GM18502 (cell line): Measurements from ENCODE around the gene JARID2.

Experiments
- ATAC-seq: cut with Tn5 transposase; IDR thresholded peaks from one replicate; pipeline ENCODE4 v1.9.1; 2021; ENCODE audit warnings: mild to moderate bottlenecking; ENCODE audit not compliant: unreplicated experiment, poor library complexity

JARID2 gene

DNA sequence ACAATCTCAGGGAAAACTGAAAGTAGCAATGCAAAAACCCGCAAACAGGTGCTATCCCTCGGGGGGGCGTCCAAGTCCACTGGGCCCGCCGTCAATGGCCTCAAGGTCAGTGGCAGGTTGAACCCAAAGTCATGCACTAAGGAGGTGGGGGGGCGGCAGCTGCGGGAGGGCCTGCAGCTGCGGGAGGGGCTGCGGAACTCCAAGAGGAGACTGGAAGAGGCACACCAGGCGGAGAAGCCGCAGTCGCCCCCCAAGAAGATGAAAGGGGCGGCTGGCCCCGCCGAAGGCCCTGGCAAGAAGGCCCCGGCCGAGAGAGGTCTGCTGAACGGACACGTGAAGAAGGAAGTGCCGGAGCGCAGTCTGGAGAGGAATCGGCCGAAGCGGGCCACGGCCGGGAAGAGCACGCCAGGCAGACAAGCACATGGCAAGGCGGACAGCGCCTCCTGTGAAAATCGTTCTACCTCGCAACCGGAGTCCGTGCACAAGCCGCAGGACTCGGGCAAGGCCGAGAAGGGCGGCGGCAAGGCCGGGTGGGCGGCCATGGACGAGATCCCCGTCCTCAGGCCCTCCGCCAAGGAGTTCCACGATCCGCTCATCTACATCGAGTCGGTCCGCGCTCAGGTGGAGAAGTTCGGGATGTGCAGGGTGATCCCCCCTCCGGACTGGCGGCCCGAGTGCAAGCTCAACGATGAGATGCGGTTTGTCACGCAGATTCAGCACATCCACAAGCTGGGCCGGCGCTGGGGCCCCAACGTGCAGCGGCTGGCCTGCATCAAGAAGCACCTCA is 250.7 kb downstream of the JARID2 start:
- ATAC-seq = no peak

DNA sequence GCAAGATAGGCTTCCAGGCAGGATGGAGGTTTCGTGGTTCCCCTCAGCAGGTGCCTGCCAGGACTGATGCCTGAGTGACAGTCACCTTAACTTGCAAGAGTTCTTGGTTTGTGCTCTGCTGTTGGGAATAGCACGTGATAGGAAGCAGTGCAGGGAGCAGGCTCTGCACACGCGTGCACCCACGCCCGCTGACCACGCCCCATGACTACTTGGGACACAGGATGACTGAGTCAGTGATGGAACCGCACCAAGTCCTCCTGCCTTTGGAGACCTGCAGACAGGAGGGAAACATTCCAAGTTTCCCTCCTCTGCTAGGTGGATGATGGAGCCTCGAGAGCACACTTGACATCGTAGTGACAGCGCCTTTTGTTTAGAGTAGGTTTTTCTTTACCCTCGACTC is 252.8 kb downstream of the JARID2 start:
- ATAC-seq = no peak

DNA sequence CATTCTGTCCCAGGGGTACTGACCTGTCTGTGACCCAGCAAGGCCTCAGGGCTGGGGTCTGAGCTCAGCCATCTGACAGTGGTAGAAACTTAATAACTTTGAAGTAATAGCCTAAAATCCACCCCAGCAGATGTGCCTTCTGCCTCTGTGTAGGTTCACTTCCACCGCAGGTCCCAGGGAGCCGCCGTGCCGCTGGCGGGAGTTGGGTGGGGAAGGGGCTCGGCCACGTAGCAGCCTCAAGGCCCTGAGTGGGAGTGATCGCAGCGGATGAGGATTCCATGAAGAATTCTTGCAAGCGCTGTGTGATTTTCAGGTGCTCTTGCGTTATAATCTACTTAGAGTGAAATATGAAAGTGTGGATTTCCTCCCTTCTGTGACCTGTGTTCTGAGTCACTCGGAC is 253.3 kb downstream of the JARID2 start:
- no peak for ATAC-seq

DNA sequence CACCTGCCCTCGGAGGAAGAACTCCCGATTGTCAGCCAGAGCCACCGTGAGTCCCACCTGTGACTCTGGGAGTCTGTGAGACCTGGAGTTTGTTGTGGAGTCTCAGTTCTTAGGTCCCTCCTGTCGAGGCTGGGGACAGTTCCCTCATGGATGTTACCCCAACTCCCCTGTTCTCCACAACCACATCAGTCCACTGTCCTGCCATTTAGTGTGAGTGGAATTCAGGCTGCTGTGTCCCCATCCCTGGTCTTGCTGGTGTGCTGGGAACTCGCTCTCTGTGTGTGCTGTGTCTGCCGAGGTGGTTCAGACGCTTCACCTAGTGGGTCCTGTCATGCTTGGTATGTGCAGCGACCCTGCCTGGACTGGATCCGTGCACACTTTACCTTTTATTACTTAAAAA is 253.7 kb downstream of the JARID2 start:
- no peak for ATAC-seq

DNA sequence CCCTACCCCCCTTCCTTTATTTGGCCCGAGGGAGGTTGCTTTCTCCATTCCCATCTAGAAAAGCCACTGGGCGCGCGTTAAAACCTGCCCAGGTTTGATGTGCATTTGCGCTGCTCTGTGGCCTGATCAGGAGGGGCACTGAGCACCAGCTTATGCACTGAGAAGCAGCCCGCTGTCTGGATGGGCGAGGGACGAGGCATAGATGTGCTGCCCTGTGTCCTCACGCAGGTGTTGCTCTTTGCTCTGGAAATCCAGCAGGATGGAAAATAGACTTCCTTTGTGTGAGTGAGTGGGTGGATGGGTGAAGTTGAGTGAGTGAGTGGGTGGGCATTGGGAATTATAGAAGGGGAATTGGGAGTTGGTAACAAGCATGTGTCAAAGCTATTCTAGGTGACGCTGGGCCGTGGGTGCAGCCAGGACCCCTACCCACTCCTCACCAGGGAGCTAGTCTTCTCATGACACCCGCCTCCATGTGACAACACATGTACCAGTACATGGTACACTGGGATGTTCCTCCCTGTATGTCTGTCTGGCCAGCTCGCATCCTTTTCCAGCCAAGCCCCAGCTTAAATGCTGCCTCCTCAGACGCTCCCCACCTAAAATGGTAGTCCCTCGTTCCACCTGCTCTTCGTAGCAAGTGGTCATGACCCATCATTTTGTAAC is 254.3 kb downstream of the JARID2 start:
- ATAC-seq = no peak

DNA sequence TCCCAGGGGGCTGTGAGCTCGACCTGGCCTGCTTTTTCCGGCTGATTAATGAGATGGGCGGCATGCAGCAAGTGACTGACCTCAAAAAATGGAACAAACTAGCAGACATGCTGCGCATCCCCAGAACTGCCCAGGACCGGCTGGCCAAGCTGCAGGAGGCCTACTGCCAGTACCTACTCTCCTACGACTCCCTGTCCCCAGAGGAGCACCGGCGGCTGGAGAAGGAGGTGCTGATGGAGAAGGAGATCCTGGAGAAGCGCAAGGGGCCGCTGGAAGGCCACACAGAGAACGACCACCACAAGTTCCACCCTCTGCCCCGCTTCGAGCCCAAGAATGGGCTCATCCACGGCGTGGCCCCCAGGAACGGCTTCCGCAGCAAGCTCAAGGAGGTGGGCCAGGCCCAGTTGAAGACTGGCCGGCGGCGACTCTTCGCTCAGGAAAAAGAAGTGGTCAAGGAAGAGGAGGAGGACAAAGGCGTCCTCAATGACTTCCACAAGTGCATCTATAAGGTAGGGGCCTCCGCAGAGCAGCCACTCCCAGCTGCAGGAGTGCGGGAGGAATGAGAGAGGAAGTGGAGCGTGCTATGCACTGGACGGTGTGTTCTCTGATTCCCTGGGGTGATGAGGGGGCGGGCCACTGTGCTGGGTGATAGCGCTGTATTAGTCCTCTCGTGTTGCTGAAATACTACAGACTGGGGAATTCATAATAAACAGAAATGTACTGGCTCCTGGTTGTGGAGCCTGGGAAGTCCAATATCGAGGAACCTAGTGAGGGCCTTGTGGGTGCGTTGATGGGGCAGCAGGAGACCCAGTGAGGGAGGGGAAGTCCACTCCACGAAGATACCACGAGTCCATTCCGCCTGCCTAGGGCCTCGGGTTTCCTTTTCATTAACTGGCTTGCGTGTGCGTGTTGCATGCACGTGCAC is 255.3 kb downstream of the JARID2 start:
- no peak for ATAC-seq

DNA sequence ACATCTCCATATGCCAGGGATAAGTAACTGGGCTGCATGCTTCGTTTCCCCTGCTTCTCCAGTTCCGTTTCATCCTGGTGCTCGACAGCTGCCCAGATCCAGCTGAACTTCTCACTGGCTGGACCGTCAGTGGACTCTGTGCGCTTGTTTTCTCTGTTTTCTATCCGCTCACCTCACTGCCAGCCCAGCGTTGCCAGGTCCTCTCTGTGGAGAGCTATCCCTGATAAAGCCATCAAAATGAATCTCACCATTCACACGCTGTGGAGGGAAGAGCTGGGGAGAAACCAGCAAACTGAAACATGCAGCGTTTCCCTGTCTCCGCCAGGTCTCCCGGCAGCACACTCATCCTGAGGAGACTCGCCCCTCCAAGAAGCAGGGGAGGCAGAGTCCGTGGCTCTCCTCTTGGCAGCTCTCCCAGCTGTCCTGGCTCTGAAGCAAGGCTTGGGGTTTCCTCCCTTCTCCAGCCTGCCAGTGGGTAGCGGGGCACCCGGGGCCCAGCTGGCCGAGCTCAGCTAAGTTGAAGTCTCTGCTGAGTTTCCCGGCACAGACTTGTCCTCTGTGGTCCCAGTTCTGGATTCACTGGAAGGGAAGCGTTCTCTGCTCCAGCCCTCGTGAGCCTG is 256.1 kb downstream of the JARID2 start:
- no peak for ATAC-seq

DNA sequence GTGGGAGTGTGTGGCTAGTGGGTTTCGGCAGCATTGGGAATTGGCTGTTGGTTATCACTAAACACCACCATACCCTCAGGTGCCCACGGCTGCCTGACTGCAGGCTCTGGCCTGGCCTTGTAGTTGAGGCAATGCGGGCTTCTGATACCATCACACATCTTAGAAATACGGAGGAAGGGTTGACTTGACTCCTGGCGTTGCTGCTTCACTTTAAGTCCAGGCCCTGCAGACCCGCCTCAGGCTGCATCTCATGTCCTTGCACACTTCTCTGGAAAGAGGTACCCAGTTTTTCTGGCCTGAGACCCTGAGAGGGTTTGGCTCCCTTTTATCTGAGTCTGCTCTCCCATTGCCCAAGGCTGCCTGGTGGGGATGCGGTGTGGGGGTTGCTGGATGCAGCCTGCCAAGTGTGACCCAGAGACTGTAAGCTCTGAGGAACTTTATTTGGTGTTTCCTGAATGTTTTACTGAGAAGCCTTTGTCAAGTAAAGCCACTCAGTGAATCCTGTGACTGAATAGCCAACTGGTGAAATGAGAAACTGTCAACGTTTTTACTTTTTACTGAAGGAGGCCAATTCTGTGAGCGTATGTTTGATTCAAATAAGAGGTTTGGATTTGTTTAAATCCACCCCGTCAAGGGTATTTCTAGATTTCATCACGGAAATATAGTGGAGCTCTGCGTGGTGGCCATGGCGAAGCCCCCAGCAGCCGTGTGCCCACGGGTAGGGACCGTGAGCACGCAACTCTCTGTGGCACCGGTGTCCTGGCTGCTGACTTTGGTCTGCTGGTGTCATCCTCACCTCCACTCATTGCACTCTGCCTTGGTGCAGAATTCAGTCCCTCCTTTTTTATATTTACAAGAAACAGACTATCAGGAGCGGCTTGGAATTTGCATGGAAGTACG is 256.8 kb downstream of the JARID2 start:
- no peak for ATAC-seq

DNA sequence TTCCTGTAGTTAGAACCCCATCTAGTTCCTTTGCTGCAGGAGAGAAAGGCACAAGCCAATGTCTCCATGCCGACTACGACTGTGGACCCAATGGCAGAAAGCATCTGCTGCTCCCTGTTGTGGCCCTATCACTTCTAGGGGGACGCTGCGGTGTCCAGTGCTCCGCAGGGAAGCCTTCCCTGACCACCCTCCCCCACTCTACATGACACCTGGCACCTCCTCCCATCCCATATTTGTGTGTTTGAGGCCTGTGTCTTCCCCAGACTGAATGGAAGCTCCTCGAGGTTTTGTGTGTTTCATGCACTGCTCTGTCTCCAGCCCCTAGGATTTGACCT is 257.4 kb downstream of the JARID2 start:
- ATAC-seq = no peak

DNA sequence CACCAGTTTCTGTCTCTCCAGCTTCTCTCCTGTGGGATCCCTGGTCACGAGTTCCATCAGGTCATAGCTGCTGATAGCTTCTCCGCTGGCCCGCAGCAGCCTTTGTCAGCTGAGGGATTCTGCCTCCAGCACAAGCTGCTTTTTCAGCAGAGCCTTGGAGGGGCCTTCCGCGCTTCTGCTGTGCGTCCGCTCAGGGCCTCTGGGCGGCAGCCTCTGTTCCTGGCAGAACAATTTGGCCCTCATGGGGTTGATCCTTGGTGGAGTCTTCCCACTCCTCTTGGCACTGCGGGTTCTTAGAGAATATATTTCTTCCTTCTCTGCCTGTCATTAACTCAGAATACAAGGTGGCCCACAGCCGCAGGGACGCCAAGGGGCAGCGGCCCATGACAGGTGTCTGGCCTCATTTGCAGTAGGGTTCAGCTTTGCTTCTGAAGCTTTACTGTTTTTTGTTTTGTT is 258.2 kb downstream of the JARID2 start:
- no peak for ATAC-seq

DNA sequence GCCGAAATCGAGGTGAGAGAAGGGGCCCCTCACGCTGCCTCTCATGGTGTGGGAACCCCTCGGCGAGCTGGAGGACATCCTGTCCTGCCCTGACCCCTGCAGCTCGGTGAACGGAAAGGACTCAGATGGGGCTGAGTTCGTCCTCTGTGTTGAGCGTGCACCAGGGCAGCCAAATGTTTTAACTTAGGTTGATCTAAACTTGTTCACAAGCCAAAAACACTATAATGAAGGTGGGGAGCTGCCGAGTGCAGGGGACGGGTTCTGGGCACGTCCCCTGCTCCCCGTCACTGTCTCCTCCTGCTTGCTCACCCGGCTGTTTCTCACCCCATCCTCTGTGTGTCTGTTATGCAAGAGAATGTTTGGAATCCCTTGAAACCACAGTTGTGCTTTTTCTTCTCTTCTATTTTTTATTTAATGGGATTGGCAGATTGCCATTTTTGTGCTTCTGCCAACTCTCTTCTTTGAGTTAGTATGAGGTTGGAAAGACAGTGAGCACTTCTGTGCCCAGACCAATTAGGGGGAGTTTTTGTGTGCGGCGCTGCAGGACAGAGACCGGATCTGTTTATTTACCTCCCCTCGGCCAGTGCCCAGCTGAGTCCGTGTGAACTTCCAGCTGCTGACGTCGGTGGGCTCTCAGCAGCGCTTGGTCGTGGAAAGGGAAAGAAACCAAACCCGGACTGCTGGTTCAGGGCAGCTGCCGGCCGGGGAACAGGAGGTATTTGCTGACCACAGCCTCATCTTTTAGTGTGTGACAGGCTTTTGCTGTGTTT is 258.9 kb downstream of the JARID2 start:
- ATAC-seq = no peak

DNA sequence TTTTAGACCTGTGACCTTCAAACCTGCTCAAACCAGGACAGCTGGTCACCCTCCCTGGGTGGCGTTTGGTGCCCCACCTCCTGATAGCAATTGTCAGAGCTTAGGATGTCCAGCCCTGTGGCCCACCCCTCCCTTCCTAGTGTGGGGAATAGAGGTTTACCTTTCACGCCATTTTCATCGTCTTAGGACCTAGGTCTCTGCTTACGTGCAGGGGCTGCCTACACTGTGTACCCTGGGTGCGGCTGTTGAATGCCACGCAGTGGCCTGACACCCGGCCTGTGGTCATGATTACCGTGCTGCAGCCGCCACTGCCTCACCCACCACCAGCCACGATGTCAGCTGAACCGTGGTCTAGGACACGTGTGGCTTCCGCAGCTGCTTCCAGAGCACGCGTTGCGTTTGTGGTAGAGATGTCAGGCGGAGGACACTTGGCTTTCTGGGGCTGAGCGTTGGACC is 259.6 kb downstream of the JARID2 start:
- ATAC-seq = no peak

DNA sequence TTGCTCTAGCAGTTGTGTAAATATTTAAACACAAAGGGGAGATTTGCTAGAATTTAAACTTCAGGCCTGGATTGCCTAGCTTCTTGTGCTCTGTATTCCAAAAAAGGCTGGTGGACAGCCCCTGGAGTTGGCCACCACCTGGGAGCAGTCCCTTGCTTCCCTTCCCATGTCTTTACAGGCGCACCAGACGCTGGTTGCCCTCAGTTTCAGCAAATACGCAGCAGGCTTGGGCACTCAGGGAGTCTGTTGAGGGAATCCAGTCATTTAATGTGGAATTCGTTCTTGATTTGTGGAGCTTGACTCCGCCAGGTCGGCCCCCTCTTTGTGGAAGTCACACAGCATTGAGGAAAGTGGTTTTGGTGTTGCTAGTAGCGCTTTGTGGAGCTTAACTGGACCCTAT is 260.2 kb downstream of the JARID2 start:
- no peak for ATAC-seq

DNA sequence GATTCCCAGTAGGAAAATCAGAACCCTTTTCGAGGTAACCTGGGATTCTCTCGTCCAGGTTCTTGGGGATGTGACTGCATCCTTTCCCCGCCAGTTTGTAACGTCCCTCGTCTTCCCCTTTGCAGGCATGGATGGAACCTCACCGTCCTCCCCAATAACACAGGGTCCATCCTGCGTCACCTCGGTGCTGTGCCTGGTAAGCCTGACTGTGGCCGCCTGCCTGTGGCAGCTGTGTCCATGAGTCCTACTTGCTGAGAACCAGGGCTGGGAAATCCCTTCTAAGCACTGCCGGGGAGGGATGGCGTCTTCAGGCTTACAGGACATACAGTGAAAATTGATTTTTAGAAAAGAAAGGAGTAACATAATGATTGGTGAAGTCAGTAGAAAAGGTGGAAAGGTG is 261.4 kb downstream of the JARID2 start:
- ATAC-seq = no peak

DNA sequence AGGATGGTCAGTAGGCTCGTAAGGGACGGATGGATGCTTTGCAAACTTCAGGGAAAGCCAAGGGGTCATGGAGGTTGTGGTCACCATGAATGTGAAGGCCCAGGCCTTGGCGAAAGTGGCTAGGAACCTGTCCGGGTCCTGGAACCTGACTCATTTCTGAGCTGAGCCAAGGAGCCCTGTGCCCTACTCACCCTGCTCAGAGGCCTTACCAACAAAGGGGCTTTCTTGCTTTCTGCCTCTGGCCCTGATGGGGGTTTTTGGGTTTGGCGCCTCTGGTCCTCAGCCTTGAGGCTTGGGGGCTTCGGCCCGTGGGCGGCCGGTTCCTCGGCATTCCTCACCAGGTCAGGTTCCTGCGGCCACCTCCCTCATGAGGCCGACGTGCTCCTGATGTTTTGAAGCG is 261.9 kb downstream of the JARID2 start:
- no peak for ATAC-seq

DNA sequence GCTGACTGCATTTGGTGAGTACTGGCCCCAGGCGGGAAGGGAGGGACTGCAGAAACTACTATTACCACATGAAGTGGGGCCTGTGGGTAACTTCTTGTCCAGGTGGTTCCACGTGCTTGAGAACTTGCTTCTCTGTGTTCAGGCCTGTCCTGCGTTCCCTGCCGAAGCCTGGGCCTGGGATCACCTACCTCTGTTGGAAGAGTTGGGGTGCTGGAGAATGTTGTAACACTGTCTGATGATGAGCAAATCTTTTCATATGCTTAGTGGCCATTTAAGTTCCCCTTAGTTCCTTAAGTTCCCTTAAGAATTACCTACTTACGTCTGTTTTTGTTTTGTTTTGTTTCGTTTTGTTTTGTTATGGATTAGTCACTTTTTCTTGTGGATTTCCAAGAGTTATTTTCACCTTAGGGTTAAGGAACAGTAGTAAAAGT is 262.6 kb downstream of the JARID2 start:
- ATAC-seq = no peak

DNA sequence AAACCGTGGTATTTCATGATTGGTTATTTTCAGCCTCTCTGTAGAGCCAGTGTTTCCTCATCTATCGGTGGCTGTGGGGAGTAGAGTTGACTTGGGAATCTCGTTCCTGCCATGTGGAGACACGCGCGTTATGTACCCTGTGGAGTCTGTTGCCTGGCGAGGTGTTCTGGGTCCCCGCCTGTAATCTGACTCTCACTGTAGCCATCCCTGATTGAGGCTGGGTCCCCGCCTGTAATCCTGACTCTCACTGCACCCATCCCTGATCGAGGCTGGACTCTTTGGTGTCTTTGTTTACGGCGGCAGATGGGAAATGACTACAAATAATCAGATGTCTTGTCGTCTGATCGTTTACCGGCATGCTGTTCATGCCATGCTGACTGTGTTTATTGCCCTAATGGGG is 263.1 kb downstream of the JARID2 start:
- no peak for ATAC-seq

DNA sequence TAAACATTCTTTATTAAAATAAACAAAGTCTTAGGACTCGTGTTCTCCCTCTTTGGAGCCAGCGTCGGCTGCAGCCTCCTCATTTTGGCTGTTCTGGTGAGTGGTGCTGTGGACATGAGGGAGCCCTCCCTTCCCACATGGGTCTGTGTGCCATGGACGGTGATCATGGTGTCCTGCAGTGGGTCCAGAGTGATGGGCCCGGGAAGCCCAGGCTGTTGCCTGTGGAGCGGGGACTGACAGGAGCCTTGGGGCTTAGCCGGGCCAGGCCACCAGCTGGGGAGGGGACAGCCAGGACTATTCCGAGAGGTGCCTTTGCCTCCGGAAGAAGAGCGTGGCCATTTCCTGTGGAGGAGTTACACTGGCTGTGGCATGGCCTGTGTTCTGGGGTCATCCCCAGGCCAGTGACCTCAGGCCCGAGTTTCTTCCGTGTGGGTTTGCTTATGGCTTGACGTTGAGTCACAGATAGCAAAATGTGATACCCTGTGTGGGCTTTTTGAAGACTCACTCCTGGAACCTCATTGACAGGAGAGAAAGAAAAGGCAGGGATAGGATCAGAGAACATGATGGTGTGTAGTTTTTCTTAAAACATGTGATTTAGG is 263.6 kb downstream of the JARID2 start:
- no peak for ATAC-seq
